B cell (primary cell): ENCODE measurements around the gene S100A12.

Source experiments
- EZH2 ChIP-seq: IDR thresholded peaks from 2 replicates; pipeline ENCODE4 v1.6.1; 2012; ENCODE audit warnings: borderline replicate concordance, low read depth, mild to moderate bottlenecking, moderate library complexity, low read length; ENCODE audit not compliant: insufficient read depth, poor library complexity, severe bottlenecking
- TF ChIP-seq, protein P1 (sequence below): fragments of 200-600 bp; IDR thresholded peaks from one replicate; pipeline ENCODE4 v1.8.0; 2022; ENCODE audit warnings: antibody characterized with exemption, mild to moderate bottlenecking

- TF ChIP-seq, protein P1, sequence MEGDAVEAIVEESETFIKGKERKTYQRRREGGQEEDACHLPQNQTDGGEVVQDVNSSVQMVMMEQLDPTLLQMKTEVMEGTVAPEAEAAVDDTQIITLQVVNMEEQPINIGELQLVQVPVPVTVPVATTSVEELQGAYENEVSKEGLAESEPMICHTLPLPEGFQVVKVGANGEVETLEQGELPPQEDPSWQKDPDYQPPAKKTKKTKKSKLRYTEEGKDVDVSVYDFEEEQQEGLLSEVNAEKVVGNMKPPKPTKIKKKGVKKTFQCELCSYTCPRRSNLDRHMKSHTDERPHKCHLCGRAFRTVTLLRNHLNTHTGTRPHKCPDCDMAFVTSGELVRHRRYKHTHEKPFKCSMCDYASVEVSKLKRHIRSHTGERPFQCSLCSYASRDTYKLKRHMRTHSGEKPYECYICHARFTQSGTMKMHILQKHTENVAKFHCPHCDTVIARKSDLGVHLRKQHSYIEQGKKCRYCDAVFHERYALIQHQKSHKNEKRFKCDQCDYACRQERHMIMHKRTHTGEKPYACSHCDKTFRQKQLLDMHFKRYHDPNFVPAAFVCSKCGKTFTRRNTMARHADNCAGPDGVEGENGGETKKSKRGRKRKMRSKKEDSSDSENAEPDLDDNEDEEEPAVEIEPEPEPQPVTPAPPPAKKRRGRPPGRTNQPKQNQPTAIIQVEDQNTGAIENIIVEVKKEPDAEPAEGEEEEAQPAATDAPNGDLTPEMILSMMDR: no peak
- TF ChIP-seq EZH2: no peak
Measured at GRCh38 chr1:153395136-153395685, 19.8 kb upstream of the S100A12 start.
